GM18502 (cell line): ENCODE measurements around the gene UGT1A5.
"Not testable (repeated sequence)": the region's sequence is repeated elsewhere in the genome, so short reads cannot be mapped to it uniquely, and the experiment has no call there.

Experiments
- ATAC-seq: cut with Tn5 transposase; IDR thresholded peaks from one replicate; pipeline ENCODE4 v1.9.1; 2021; ENCODE audit warnings: mild to moderate bottlenecking; ENCODE audit not compliant: unreplicated experiment, poor library complexity

Gene UGT1A5

GRCh38 chr2:233745073-233745755, 32.5 kb downstream of the UGT1A5 start:
- ATAC-seq = no peak

- not testable (repeated sequence) for ATAC-seq
Observed at GRCh38 chr2:233745838-233746237, 33.1 kb downstream of the UGT1A5 start.

DNA sequence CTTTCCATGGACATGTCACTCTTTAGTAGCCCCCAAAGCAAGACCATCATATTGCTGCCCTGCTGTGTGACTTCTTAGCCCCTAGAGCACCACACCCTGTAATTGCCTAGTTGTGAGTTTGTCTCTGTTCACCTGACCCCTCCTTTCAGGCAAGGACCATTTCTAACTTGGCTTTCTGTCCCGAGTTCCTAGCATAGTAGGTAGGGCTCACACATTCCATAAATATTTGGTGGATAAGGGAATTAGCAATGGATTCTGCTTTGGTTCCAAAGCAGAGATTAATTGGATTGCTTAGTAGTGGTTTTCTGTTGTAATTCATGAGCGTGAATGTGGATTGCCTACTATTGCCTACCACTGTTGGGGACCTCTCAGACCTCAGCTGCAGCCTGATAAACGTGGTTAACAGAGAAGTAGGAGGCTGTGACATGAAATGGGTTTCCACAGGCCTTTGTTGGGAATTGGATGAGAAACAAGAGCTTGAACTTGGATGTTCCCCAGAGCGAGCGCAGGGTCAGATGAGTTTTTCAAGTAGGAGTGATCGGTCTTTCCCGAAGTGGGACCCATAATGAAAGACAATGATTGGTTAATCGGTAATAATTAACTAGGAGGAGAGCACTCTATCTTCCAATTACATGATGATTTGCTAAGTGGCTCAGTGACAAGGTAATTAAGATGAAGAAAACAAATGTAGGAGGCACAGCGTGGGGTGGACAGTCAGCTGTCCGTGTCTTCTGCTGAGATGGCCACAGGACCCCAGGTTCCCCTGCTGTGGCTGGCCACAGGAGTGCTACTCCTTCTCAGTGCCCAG, 34.0 kb downstream of the UGT1A5 start:
- ATAC-seq = no peak

DNA sequence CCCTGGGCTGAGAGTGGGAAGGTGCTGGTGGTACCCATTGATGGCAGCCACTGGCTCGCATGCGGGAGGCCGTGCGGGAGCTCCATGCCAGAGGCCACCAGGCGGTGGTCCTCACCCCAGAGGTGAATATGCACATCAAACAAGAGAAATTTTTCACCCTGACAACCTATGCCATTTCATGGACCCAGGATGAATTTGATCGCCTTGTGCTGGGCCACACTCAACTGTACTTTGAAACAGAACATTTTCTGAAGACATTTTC, 34.5 kb downstream of the UGT1A5 start:
- ATAC-seq = no peak

DNA sequence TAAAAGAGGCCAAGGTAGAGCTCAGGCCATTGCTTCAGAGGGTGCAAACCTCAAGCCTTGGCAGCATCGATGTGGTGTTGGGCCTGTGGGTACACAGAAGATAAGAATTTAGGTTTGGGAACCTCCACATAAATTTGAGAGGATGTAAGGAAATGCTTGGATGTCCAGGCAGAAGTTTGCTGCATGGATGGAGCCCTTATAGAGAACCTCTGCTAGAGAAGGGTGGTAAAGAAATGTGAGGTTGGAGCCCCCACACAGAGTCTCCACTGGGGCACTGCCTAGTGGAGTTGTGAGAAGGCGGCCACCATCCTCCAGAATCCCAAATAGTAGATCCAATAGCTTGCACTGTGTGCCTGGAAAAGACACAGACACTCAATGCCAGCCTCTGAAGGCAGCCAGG, 38.0 kb downstream of the UGT1A5 start:
- ATAC-seq = not testable (repeated sequence)

GRCh38 chr2:233751212-233752009, 38.7 kb downstream of the UGT1A5 start:
- ATAC-seq = not testable (repeated sequence)

DNA sequence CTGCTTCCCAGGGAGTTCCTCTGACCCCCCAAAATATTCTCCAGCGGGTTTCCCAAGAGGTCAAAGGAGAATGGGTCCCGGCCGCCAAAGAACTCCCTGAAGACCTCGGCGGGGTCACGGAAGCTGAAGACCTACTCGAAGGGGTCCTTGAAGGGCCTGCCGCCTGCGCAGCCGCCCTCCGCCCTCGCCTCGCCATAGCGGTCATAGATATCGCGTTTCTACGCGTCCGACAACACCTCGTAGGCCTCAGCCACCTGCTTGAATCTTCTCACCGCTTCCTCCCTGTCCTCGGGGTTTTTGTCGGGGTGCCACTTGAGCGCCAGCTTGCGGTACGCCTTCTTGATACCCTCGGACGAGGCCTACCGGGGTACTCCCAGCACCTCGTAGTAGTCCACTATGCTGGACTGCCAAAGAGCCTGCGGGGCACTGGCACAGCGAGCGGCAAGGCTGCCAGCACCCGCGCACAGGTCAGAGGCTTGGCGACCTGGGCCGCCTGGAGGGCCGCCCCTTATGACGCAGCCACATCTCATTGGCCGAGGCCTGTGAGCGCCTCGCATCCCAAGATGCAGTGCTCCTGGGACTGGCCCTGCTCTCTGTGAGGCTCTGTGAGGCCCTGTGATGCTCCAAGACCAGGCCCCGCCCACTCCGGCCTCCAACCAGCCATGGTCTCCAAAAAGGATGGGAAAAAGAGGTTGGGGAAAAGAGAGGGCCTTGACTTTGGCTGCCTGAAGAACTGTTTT, 42.3 kb downstream of the UGT1A5 start:
- no peak for ATAC-seq

GRCh38 chr2:233756429-233757081, 43.8 kb downstream of the UGT1A5 start:
- no peak for ATAC-seq

GRCh38 chr2:233758141-233758540, 45.4 kb downstream of the UGT1A5 start:
- no peak for ATAC-seq

- no peak for ATAC-seq
Observed at GRCh38 chr2:233758849-233759248, 46.1 kb downstream of the UGT1A5 start.

DNA sequence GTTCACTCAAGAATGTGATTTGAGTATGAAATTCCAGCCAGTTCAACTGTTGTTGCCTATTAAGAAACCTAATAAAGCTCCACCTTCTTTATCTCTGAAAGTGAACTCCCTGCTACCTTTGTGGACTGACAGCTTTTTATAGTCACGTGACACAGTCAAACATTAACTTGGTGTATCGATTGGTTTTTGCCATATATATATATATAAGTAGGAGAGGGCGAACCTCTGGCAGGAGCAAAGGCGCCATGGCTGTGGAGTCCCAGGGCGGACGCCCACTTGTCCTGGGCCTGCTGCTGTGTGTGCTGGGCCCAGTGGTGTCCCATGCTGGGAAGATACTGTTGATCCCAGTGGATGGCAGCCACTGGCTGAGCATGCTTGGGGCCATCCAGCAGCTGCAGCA, 47.3 kb downstream of the UGT1A5 start, which contains the start of gene UGT1A1:
Gene UGT1A1, plus strand, starts transcription at position 228 of the 400 bp plus-strand sequence. Its CDS starts 18 bp downstream, at position 246.
- ATAC-seq = no peak

GRCh38 chr2:233761040-233761769, 48.5 kb downstream of the UGT1A5 start:
- no peak for ATAC-seq

- ATAC-seq = no peak
Observed at GRCh38 chr2:233764264-233764663, 51.6 kb downstream of the UGT1A5 start.

GRCh38 chr2:233764761-233765160, 52.1 kb downstream of the UGT1A5 start:
- no peak for ATAC-seq

GRCh38 chr2:233766416-233766815, 53.7 kb downstream of the UGT1A5 start:
- no peak for ATAC-seq

DNA sequence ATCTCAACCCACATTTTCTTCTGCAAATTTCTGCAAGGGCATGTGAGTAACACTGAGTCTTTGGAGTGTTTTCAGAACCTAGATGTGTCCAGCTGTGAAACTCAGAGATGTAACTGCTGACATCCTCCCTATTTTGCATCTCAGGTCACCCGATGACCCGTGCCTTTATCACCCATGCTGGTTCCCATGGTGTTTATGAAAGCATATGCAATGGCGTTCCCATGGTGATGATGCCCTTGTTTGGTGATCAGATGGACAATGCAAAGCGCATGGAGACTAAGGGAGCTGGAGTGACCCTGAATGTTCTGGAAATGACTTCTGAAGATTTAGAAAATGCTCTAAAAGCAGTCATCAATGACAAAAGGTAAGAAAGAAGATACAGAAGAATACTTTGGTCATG, 55.4 kb downstream of the UGT1A5 start:
- no peak for ATAC-seq

- ATAC-seq = no peak
Observed at GRCh38 chr2:233769260-233769659, 56.6 kb downstream of the UGT1A5 start.

- ATAC-seq = no peak
Observed at GRCh38 chr2:233772153-233772552, 59.4 kb downstream of the UGT1A5 start.

DNA sequence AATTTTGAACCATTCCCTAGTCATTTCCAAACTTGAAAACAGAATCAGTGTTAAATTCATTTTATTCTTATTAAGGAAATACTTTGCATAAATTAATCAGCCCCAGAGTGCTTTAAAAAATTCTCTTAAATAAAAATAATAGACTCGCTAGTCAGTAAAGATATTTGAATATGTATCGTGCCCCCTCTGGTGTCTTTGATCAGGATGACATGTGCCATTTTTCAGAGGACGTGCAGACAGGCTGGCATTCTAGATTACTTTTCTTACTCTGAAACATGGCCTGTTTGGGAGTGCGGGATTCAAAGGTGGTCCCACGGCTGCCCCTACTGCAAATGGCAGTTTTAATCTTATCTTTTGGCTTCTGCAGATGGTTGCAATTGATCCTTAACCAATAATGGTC, 59.9 kb downstream of the UGT1A5 start:
- no peak for ATAC-seq
